PC-9 (cell line): ENCODE measurements around the gene TMUB1.

Experiments
- CTCF ChIP-seq: fragments of 200-600 bp; sonication (generic); conservative IDR thresholded peaks from 2 replicates; pipeline ENCODE4 v1.6.1; 2017; ENCODE audit warnings: mixed run types, antibody characterized with exemption, mild to moderate bottlenecking, moderate library complexity
- EZH2 ChIP-seq: fragments of 200-600 bp; sonication (generic); IDR thresholded peaks from 2 replicates; pipeline ENCODE4 v1.8.0; 2017; ENCODE audit warnings: antibody characterized with exemption, low read depth

GRCh38 chr7:151045967-151046366, 37.3 kb downstream of the TMUB1 start:
- TF ChIP-seq EZH2 (no peak), CTCF (no peak)
